ENCODE measurements around the gene AGR3.
A peak's percentile ranks its signal among the peaks of the same experiment; 100 is the strongest.
"Not testable (repeated sequence)": the region's sequence is repeated elsewhere in the genome, so short reads cannot be mapped to it uniquely, and the experiment has no call there.

Gene AGR3

DNA sequence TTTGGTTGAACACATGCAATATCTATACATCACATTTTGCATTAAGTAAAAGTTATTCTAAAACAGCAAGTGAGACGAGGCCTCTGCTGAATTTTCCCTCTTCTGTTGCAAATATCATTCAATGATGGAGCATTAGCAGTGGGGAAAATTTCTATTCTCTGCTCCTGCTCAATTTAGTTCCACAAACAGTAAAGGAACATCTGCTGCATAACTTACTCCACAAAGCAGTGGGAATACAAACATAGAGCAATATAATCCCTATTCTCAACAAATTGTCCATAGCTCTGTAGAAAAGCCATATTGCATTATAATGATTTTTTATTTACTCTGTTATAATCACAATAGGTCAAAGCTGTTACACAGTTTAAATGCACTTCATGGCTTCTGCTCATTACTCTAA is 5.9 kb downstream of the AGR3 start:
- no peak for DNase-seq (ENCODE audit: low spot score)
- no peak overlapping the region for H2BK15ac ChIP-seq (ENCODE audit: low read length)
- no peaks in the 10 kb centered on the region for H3K4me1 ChIP-seq (ENCODE audit: control insufficient read depth in 2 of 2, insufficient read depth in 1 of 2, low read depth in 1 of 2, low read length in 2 of 2)
- H3K4me2 ChIP-seq (ENCODE audit: insufficient read depth, low read length, poor library complexity, severe bottlenecking): no peak overlapping the region
- no peak overlapping the region for H3K4ac ChIP-seq (ENCODE audit: low read length)
- no peaks in the 10 kb centered on the region for H3K36me3 ChIP-seq (replicated peaks in 1 of 2; ENCODE audit: control insufficient read depth in 2 of 2, insufficient read depth in 2 of 2, low read length in 2 of 2)
- no peak overlapping the region for H3K4me3 ChIP-seq (ENCODE audit: low read length in 2 of 2)
- H2BK120ac ChIP-seq (ENCODE audit: low read depth, low read length): no peak overlapping the region
- H2AFZ ChIP-seq (ENCODE audit: low read length): no peak overlapping the region
- no peak overlapping the region for H4K8ac ChIP-seq (ENCODE audit: low read depth, low read length)
- no peak overlapping the region for H3K27ac ChIP-seq (replicated peaks; ENCODE audit: low read length)
- H3K14ac ChIP-seq (ENCODE audit: low read length): no peak overlapping the region
- no peak overlapping the region for H4K91ac ChIP-seq (ENCODE audit: low read depth, low read length, poor library complexity)
- no peaks in the 10 kb centered on the region for H3K9me3 ChIP-seq (replicated peaks in 1 of 2; ENCODE audit: control insufficient read depth in 2 of 2, insufficient read depth in 1 of 2, low read depth in 1 of 2, low read length in 2 of 2)
- no peaks in the 10 kb centered on the region for H3K79me1 ChIP-seq (ENCODE audit: low read depth, low read length)
- H2BK12ac ChIP-seq (ENCODE audit: low read length): no peak overlapping the region
- no peak overlapping the region for H3K9ac ChIP-seq (ENCODE audit: low read depth, low read length, poor library complexity)
- H3K18ac ChIP-seq (ENCODE audit: low read length): no peak overlapping the region
- H3K23ac ChIP-seq (ENCODE audit: low read depth, low read length, poor library complexity): no peak overlapping the region
- H3K27me3 ChIP-seq (ENCODE audit: control insufficient read depth in 3 of 3, insufficient read depth in 3 of 3, low read depth in 1 of 3, low read length in 3 of 3): no peaks in the 10 kb centered on the region
- WGBS, 2 donors (ENCODE audit: extremely low coverage in 2 of 2, insufficient read length in 2 of 2, insufficient replicate concordance in 1 of 2): no CpG with 5 or more reads among the region's 1 CpG
- H2AK5ac ChIP-seq (ENCODE audit: low read depth, low read length): no peak overlapping the region
- no peak overlapping the region for H2BK5ac ChIP-seq (ENCODE audit: low read length)

DNA sequence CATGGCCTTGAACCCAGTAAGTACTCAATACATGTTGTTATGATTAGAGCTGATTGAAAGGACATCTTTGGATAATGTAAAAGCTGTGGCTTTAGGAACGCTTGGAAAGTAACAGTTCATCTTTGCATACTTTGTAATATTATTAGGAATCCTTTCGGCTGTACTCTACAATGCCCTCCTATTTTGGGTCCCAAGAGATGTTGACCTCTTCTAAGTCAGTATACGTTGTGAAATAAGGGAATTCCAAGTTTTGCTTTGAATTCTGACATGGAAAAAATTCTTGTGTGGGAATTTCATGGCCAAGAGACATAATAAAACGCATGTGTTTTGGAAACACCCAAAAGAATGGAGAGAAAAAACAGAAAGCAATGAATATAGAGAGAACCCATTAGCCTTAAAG is 7.7 kb downstream of the AGR3 start:
- H3K14ac ChIP-seq (ENCODE audit: low read length): no peak overlapping the region
- no peak overlapping the region for H3K27ac ChIP-seq (replicated peaks; ENCODE audit: low read length)
- no peaks in the 10 kb centered on the region for H3K4me1 ChIP-seq (ENCODE audit: control insufficient read depth in 2 of 2, insufficient read depth in 1 of 2, low read depth in 1 of 2, low read length in 2 of 2)
- no peak for DNase-seq (ENCODE audit: low spot score)
- H3K4ac ChIP-seq (ENCODE audit: low read length): no peak overlapping the region
- no peak overlapping the region for H2BK120ac ChIP-seq (ENCODE audit: low read depth, low read length)
- WGBS, 2 donors (ENCODE audit: extremely low coverage in 2 of 2, insufficient read length in 2 of 2, insufficient replicate concordance in 1 of 2): no CpG with 5 or more reads among the region's 4 CpGs
- H4K91ac ChIP-seq (ENCODE audit: low read depth, low read length, poor library complexity): no peak overlapping the region
- no peak overlapping the region for H2BK5ac ChIP-seq (ENCODE audit: low read length)
- no peaks in the 10 kb centered on the region for H3K27me3 ChIP-seq (ENCODE audit: control insufficient read depth in 3 of 3, insufficient read depth in 3 of 3, low read depth in 1 of 3, low read length in 3 of 3)
- H3K36me3 ChIP-seq (replicated peaks in 1 of 2; ENCODE audit: control insufficient read depth in 2 of 2, insufficient read depth in 2 of 2, low read length in 2 of 2): no peaks in the 10 kb centered on the region
- H3K9ac ChIP-seq (ENCODE audit: low read depth, low read length, poor library complexity): no peak overlapping the region
- H3K18ac ChIP-seq (ENCODE audit: low read length): no peak overlapping the region
- no peak overlapping the region for H2AFZ ChIP-seq (ENCODE audit: low read length)
- no peaks in the 10 kb centered on the region for H3K9me3 ChIP-seq (replicated peaks in 1 of 2; ENCODE audit: control insufficient read depth in 2 of 2, insufficient read depth in 1 of 2, low read depth in 1 of 2, low read length in 2 of 2)
- no peak overlapping the region for H3K4me3 ChIP-seq (ENCODE audit: low read length in 2 of 2)
- H4K8ac ChIP-seq (ENCODE audit: low read depth, low read length): no peak overlapping the region
- H3K79me1 ChIP-seq (ENCODE audit: low read depth, low read length): no peaks in the 10 kb centered on the region
- no peak overlapping the region for H2AK5ac ChIP-seq (ENCODE audit: low read depth, low read length)
- no peak overlapping the region for H2BK15ac ChIP-seq (ENCODE audit: low read length)
- no peak overlapping the region for H3K4me2 ChIP-seq (ENCODE audit: insufficient read depth, low read length, poor library complexity, severe bottlenecking)
- no peak overlapping the region for H3K23ac ChIP-seq (ENCODE audit: low read depth, low read length, poor library complexity)
- no peak overlapping the region for H2BK12ac ChIP-seq (ENCODE audit: low read length)

DNA sequence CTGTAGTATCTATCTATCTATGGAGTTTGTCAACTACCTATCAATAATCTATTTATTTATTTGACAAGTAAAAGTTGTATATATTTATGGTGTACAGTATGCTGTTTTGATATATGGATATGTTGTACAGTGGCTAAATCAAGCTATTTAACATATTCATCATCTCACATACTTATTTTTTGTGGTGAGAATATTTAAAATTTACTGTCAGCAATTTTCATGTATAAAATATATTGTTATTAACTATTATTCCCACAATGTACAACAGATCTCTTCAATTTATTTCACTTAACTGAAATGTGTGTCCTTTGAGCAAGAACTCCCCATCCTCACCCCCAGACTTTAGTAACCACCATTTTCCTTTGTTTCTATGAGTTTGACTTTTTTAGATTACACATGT is 14.5 kb downstream of the AGR3 start:
- Histone ChIP-seq H3K4me3 (ENCODE audit: low read length in 2 of 2) (no peak overlapping the region), H2BK15ac (ENCODE audit: low read length) (no peak overlapping the region), H4K91ac (ENCODE audit: low read depth, low read length, poor library complexity) (no peak overlapping the region), H3K18ac (ENCODE audit: low read length) (no peak overlapping the region), H3K27ac (replicated peaks; ENCODE audit: low read length) (no peak overlapping the region), H3K9me3 (replicated peaks in 1 of 2; ENCODE audit: control insufficient read depth in 2 of 2, insufficient read depth in 1 of 2, low read depth in 1 of 2, low read length in 2 of 2) (no peaks in the 10 kb centered on the region), H2AFZ (ENCODE audit: low read length) (no peak overlapping the region), H3K36me3 (replicated peaks in 1 of 2; ENCODE audit: control insufficient read depth in 2 of 2, insufficient read depth in 2 of 2, low read length in 2 of 2) (no peaks in the 10 kb centered on the region), H3K27me3 (ENCODE audit: control insufficient read depth in 3 of 3, insufficient read depth in 3 of 3, low read depth in 1 of 3, low read length in 3 of 3) (no peaks in the 10 kb centered on the region), H2BK120ac (ENCODE audit: low read depth, low read length) (no peak overlapping the region), H3K79me1 (ENCODE audit: low read depth, low read length) (no peaks in the 10 kb centered on the region), H3K4me1 (ENCODE audit: control insufficient read depth in 2 of 2, insufficient read depth in 1 of 2, low read depth in 1 of 2, low read length in 2 of 2) (no peaks in the 10 kb centered on the region), H3K4ac (ENCODE audit: low read length) (no peak overlapping the region), H2AK5ac (ENCODE audit: low read depth, low read length) (no peak overlapping the region), H3K14ac (ENCODE audit: low read length) (no peak overlapping the region), H3K23ac (ENCODE audit: low read depth, low read length, poor library complexity) (no peak overlapping the region), H4K8ac (ENCODE audit: low read depth, low read length) (no peak overlapping the region), H2BK12ac (ENCODE audit: low read length) (no peak overlapping the region), H3K9ac (ENCODE audit: low read depth, low read length, poor library complexity) (no peak overlapping the region), H2BK5ac (ENCODE audit: low read length) (no peak overlapping the region), H3K4me2 (ENCODE audit: insufficient read depth, low read length, poor library complexity, severe bottlenecking) (no peak overlapping the region)
- no peak for DNase-seq (ENCODE audit: low spot score)

DNA sequence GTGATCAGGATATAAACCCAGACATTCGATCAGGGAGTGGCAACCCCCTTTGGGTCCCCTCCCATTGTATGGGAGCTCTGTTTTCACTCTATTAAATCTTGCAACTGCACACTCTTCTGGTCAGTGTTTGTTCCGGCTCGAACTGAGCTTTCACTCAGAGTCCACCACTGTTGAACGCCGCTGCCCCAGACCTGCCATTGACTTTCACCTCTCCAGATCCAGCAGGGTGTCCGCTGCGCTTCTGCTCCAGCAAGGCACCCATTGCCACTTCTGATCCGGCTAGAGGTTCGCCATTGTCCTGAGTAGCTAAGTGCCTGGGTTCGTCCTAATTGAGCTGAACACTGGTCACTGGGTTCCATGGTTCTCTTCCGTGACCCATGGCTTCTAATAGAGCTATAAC is 28.6 kb downstream of the AGR3 start:
- H3K9me3 ChIP-seq (replicated peaks in 1 of 2; ENCODE audit: control insufficient read depth in 2 of 2, insufficient read depth in 1 of 2, low read depth in 1 of 2, low read length in 2 of 2); H3K4ac ChIP-seq (ENCODE audit: low read length); H3K4me1 ChIP-seq (ENCODE audit: control insufficient read depth in 2 of 2, insufficient read depth in 1 of 2, low read depth in 1 of 2, low read length in 2 of 2); H3K14ac ChIP-seq (ENCODE audit: low read length); H3K27ac ChIP-seq (replicated peaks; ENCODE audit: low read length); H2BK5ac ChIP-seq (ENCODE audit: low read length); H3K4me2 ChIP-seq (ENCODE audit: insufficient read depth, low read length, poor library complexity, severe bottlenecking); H3K23ac ChIP-seq (ENCODE audit: low read depth, low read length, poor library complexity); H3K27me3 ChIP-seq (ENCODE audit: control insufficient read depth in 3 of 3, insufficient read depth in 3 of 3, low read depth in 1 of 3, low read length in 3 of 3); H2BK15ac ChIP-seq (ENCODE audit: low read length); H2BK12ac ChIP-seq (ENCODE audit: low read length); H3K18ac ChIP-seq (ENCODE audit: low read length); H2AK5ac ChIP-seq (ENCODE audit: low read depth, low read length); H3K36me3 ChIP-seq (replicated peaks in 1 of 2; ENCODE audit: control insufficient read depth in 2 of 2, insufficient read depth in 2 of 2, low read length in 2 of 2); H3K9ac ChIP-seq (ENCODE audit: low read depth, low read length, poor library complexity); H4K8ac ChIP-seq (ENCODE audit: low read depth, low read length); H3K79me1 ChIP-seq (ENCODE audit: low read depth, low read length); H4K91ac ChIP-seq (ENCODE audit: low read depth, low read length, poor library complexity); DNase-seq (ENCODE audit: low spot score); H2BK120ac ChIP-seq (ENCODE audit: low read depth, low read length); H3K4me3 ChIP-seq (ENCODE audit: low read length in 2 of 2): not testable (repeated sequence)
- H2AFZ ChIP-seq (ENCODE audit: low read length): peak overlapping the region; percentile 10
- no CpG with 5 or more reads among the region's 11 CpGs for WGBS, 2 donors (ENCODE audit: extremely low coverage in 2 of 2, insufficient read length in 2 of 2, insufficient replicate concordance in 1 of 2)

Measured in neuronal stem cell (in vitro differentiated cells).